PFSK-1 (cell line): Measurements from ENCODE around the gene INPP5J.

Experiments
- FOXP2 ChIP-seq: optimal IDR thresholded peaks from 2 replicates; pipeline ENCODE3; 2011; ENCODE audit warnings: borderline replicate concordance, control low read depth, inconsistent platforms; ENCODE audit not compliant: insufficient read depth; ENCODE audit errors: extremely low read length, extremely low read depth
- TAF1 ChIP-seq: IDR thresholded peaks from 2 replicates; pipeline ENCODE4 v1.6.1; 2012; ENCODE audit warnings: low read length, control low read depth, borderline replicate concordance; ENCODE audit not compliant: insufficient read depth

DNA sequence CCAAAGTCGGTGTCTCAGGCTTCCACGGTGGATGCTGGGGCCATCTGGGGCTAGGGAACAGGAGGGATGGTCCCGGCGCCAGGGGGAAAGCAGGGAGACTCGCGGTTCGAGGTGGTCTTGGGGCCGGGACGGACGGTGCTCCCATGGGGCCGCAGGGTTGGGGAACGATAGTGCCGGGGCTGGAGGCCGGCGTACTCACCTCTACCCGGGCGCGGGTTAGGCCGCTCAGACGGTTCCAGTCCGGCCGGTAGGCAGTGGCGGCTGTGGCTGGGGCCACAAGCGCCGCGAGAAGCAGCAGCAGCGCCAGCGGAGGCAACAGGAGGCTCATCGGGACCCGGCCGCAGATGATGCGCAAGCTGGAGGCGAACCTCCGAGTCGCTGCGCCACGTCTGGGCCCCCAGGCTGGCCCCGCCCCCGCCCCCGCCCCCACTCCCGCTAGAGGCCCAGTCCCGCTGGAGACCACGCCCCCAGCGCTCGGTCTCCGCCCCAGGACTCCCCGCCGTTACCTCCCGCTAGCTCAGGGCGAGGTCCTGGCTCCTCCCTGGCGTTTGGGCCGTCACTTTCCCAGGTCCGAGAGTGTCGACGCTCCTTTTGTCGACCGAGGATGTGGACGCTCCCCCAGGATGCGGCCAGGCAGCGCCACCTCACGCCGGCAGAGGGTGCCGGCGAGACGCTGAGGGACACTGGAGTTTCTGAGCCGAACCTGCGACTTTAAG is 15.4 kb upstream of the INPP5J start, which contains the start of gene SELENOM:
- TF ChIP-seq TAF1, result no peak
- TF ChIP-seq FOXP2, result no peak
